PC-3 (cell line): ENCODE data around the gene DLG2. TPM values are rescaled to one million over a fixed set of nuclear protein-coding genes. Genes with fewer than 3 reads are reported as not detected.
"Not testable (repeated sequence)": the region's sequence is repeated elsewhere in the genome, so short reads cannot be mapped to it uniquely, and the experiment has no call there.

ENCODE experiments used
- ATAC-seq: fragments of 200-7000 bp; cut with Tn5 transposase; 2 replicates; pipeline ENCODE4 v1.9.1; 2020; ENCODE audit warnings: mild to moderate bottlenecking, moderate library complexity
- BruUV-seq: library from RNA; stranded (reverse); fragments of 400-500 nt; replicated peaks from 2 replicates; lab custom pipeline; 2021; lab: Mats Ljungman, UMichigan
- CTCF ChIA-PET: fragments of 300-600 bp; sonication (Branson Sonifier 250); formaldehyde crosslinking; loops from one replicate; lab custom pipeline; 2022; ENCODE audit warnings: antibody characterized with exemption; lab: Charles Lee
- POLR2A ChIA-PET: fragments of 300-600 bp; sonication (Branson Sonifier 250); formaldehyde crosslinking; loops from one replicate; lab custom pipeline; 2022; ENCODE audit warnings: antibody characterized with exemption; ENCODE audit not compliant: unreplicated experiment; lab: Charles Lee
- DNase-seq: peaks from one replicate; pipeline ENCODE4 v3.0.0-alpha.2; 2015
- H2AFZ ChIP-seq: fragments of 300-600 bp; sonication (generic); 2 replicates; pipeline ENCODE4 v1.6.0; 2016; ENCODE audit warnings: antibody characterized with exemption, low read length
- H3F3A ChIP-seq: fragments of 300-600 bp; sonication (generic); one replicate; pipeline ENCODE4 v1.6.0; 2017; ENCODE audit warnings: antibody characterized with exemption, low read length, control low read depth, mild to moderate bottlenecking; ENCODE audit not compliant: unreplicated experiment
- H3K27ac ChIP-seq: fragments of 300-600 bp; sonication (generic); 2 replicates; pipeline ENCODE4 v1.5.1; 2016; ENCODE audit warnings: mild to moderate bottlenecking, low read length
- H3K27me3 ChIP-seq: fragments of 300-600 bp; sonication (generic); 2 replicates; pipeline ENCODE4 v1.6.1; 2016; ENCODE audit warnings: low read length, mixed read lengths
- H3K36me3 ChIP-seq: fragments of 300-600 bp; sonication (generic); 2 replicates; pipeline ENCODE4 v1.6.1; 2016; ENCODE audit warnings: low read depth, mixed run types, low read length, mixed read lengths
- H3K4me1 ChIP-seq: fragments of 300-600 bp; sonication (generic); 2 replicates; pipeline ENCODE4 v1.5.1; 2016; ENCODE audit warnings: low read length; ENCODE audit not compliant: insufficient read depth
- H3K4me2 ChIP-seq: fragments of 300-600 bp; sonication (generic); 2 replicates; pipeline ENCODE4 v1.6.0; 2016; ENCODE audit warnings: low read length
- H3K4me3 ChIP-seq: fragments of 300-600 bp; sonication (generic); 2 replicates; pipeline ENCODE4 v1.5.1; 2016; ENCODE audit warnings: mild to moderate bottlenecking, low read length, mixed read lengths
- H3K79me2 ChIP-seq: fragments of 300-600 bp; sonication (generic); 2 replicates; pipeline ENCODE4 v1.6.1; 2017; ENCODE audit warnings: low read length, mixed read lengths
- H3K9ac ChIP-seq: fragments of 300-600 bp; sonication (generic); 2 replicates; pipeline ENCODE4 v1.6.0; 2016; ENCODE audit warnings: mild to moderate bottlenecking, low read length
- H3K9me2 ChIP-seq: fragments of 300-600 bp; sonication (generic); replicated peaks from 2 replicates; pipeline ENCODE4 v1.6.1; 2016; ENCODE audit warnings: mixed run types, low read length, mixed read lengths
- H3K9me3 ChIP-seq: fragments of 300-600 bp; sonication (generic); 2 replicates; pipeline ENCODE4 v1.6.1; 2016; ENCODE audit warnings: low read length, mixed read lengths
- H4K20me1 ChIP-seq: fragments of 300-600 bp; sonication (generic); 2 replicates; pipeline ENCODE4 v1.6.1; 2016; ENCODE audit warnings: low read length, mixed read lengths
- EZH2 ChIP-seq: fragments of 300-600 bp; sonication (generic); IDR thresholded peaks from one replicate; pipeline ENCODE4 v1.6.1; 2017; ENCODE audit warnings: antibody characterized with exemption, mild to moderate bottlenecking, low read length; ENCODE audit not compliant: unreplicated experiment
- EZH2phosphoT487 ChIP-seq: fragments of 300-600 bp; sonication (generic); IDR thresholded peaks from 2 replicates; pipeline ENCODE4 v1.6.1; 2018; ENCODE audit warnings: mild to moderate bottlenecking, antibody characterized with exemption, low read length, borderline replicate concordance
- intact Hi-C: fragments of 100-400 bp; cut with micrococcal nuclease; formaldehyde crosslinking; loops from 2 replicates; pipeline ENCODE4 v1.9.0; 2023
- total RNA-seq: library from RNA; depleted of rRNA; stranded (reverse); fragments of >200 nt; gene quantifications from 2 replicates; pipeline ENCODE4 v1.2.3, GENCODE V29; 2014
- TF ChIP-seq, protein P1 (sequence below): fragments of 300-600 bp; sonication (generic); conservative IDR thresholded peaks from 2 replicates; pipeline ENCODE4 v1.5.1; 2017; ENCODE audit warnings: antibody characterized with exemption, low read depth, mild to moderate bottlenecking, low read length

The DLG2 gene
- total RNA-seq, 1 experiment from 2014 or later = 0.58 TPM

DNA sequence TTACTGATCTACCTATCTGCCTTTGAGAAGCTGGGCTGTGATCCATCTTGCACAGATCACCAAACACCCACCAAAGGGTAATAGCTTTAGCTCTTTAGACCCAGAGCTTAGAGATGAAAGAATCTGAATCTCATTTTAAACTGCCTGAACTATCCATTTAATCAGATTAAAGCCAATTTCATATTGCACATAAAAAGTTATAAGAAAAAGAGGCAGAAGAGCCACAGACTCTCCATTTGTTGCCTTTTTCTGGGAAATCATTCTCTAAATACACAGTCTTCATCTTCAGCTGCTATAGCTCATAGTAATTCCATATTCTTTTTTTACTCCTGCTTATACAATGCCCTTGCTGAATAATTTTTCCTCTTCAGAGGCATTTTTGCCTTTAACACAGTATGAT, 271.2 kb downstream of the DLG2 start:
- H3K27ac ChIP-seq = no peak overlapping the region
- H3K27me3 ChIP-seq = peaks cover 20% of the 10 kb centered on the region; the same call in 1 of the 2 replicates
- ATAC-seq (no peak), DNase-seq (no peak)
- H3K4me1 ChIP-seq = no peaks in the 10 kb centered on the region
- no peak overlapping the region for H2AFZ ChIP-seq
- no peaks in the 10 kb centered on the region for H3K9me3 ChIP-seq
- H3K4me3 ChIP-seq = no peak overlapping the region
- no peaks in the 10 kb centered on the region for H3F3A ChIP-seq
- TF ChIP-seq, protein P1, sequence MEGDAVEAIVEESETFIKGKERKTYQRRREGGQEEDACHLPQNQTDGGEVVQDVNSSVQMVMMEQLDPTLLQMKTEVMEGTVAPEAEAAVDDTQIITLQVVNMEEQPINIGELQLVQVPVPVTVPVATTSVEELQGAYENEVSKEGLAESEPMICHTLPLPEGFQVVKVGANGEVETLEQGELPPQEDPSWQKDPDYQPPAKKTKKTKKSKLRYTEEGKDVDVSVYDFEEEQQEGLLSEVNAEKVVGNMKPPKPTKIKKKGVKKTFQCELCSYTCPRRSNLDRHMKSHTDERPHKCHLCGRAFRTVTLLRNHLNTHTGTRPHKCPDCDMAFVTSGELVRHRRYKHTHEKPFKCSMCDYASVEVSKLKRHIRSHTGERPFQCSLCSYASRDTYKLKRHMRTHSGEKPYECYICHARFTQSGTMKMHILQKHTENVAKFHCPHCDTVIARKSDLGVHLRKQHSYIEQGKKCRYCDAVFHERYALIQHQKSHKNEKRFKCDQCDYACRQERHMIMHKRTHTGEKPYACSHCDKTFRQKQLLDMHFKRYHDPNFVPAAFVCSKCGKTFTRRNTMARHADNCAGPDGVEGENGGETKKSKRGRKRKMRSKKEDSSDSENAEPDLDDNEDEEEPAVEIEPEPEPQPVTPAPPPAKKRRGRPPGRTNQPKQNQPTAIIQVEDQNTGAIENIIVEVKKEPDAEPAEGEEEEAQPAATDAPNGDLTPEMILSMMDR = no peak
- TF ChIP-seq EZH2phosphoT487 = no peak
- TF ChIP-seq EZH2 = no peak
- H4K20me1 ChIP-seq = no peaks in the 10 kb centered on the region
- ChIA-PET CTCF (no interaction called here), POLR2A (no interaction called here)
- no peaks in the 10 kb centered on the region for H3K79me2 ChIP-seq
- intact Hi-C loops = no loop called here
- H3K36me3 ChIP-seq = no peaks in the 10 kb centered on the region
- no peak overlapping the region for H3K9ac ChIP-seq
- BruUV-seq = no TSS peak
- H3K4me2 ChIP-seq = no peak overlapping the region
- no peaks in the 10 kb centered on the region for H3K9me2 ChIP-seq

DNA sequence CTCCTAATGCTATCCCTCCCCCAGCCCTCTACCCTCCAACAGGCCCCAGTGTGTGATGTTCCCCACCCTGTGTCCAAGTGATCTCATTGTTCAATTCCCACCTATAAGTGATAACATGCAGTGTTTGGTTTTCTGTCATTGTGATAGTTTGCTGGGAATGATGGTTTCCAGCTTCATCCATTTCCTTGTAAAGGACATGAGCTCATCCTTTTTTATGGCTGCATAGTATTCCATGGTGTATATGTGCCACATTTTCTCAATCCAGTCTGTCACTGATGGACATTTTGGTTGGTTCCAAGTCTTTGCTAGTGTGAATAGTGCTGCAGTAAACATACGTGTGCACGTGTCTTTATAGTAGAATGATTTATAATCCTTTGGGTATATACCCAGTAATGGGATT, 277.6 kb downstream of the DLG2 start:
- H3K27me3 ChIP-seq = peaks cover 10% of the 10 kb centered on the region; the same call in 1 of the 2 replicates
- intact Hi-C loops, H2AFZ ChIP-seq, POLR2A ChIA-PET, CTCF ChIA-PET, H3F3A ChIP-seq, H3K9ac ChIP-seq, BruUV-seq, H3K4me3 ChIP-seq, H4K20me1 ChIP-seq, H3K9me3 ChIP-seq, ATAC-seq, DNase-seq, H3K79me2 ChIP-seq, H3K4me1 ChIP-seq, H3K9me2 ChIP-seq, H3K4me2 ChIP-seq, H3K27ac ChIP-seq, H3K36me3 ChIP-seq: not testable (repeated sequence)

DNA sequence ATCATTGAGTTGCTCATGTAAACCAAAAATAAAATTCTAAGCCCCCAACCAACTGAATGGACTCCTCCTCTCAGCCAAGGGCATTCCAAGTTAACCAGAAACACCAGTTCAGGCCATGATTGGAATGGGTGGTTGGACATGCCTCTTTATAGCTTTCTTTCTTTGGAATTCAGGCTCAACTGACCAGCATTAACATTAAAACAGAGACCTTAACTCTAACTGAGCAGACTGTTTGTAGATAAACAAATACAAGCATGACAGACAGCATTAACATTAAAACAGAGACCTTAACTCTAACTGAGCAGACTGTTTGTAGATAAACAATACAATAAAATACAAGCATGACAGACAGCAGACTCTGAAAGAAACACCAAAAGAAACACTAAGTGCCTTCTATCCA, 278.2 kb downstream of the DLG2 start:
- CTCF ChIA-PET = no interaction called here

More for the DNA sequence above, 278.2 kb downstream of the DLG2 start:
- no TSS peak for BruUV-seq
- H3K27me3 ChIP-seq = peaks cover 10% of the 10 kb centered on the region; the same call in 1 of the 2 replicates
- DNase-seq (no peak), ATAC-seq (no peak)
- no peaks in the 10 kb centered on the region for H3K4me1 ChIP-seq
- no peak for TF ChIP-seq EZH2
- no peak for TF ChIP-seq EZH2phosphoT487
- TF ChIP-seq, protein P1 = no peak
- H3K36me3 ChIP-seq = no peaks in the 10 kb centered on the region
- H3K27ac ChIP-seq = no peak overlapping the region
- H4K20me1 ChIP-seq = no peaks in the 10 kb centered on the region
- no peaks in the 10 kb centered on the region for H3K9me3 ChIP-seq
- H3K9ac ChIP-seq = no peak overlapping the region
- no peaks in the 10 kb centered on the region for H3F3A ChIP-seq
- POLR2A ChIA-PET = no interaction called here
- intact Hi-C loops = no loop called here
- H2AFZ ChIP-seq = no peak overlapping the region
- no peak overlapping the region for H3K4me2 ChIP-seq
- H3K4me3 ChIP-seq = no peak overlapping the region
- no peaks in the 10 kb centered on the region for H3K79me2 ChIP-seq
- H3K9me2 ChIP-seq = no peaks in the 10 kb centered on the region; the same call in 1 of the 2 replicates
